OCI-LY7 (cell line): Measurements from ENCODE around the gene RNF128. TPM values are rescaled to one million over a fixed set of nuclear protein-coding genes. Genes with fewer than 3 reads are reported as not detected.

ENCODE experiments used
- BruUV-seq: library from RNA; stranded (reverse); fragments of 400-500 nt; replicated peaks from 2 replicates; lab custom pipeline; 2021; lab: Mats Ljungman, UMichigan
- CTCF ChIA-PET: fragments of 300-600 bp; sonication (Branson Sonifier 250); formaldehyde crosslinking; loops from one replicate; lab custom pipeline; 2022; ENCODE audit warnings: antibody characterized with exemption; ENCODE audit not compliant: unreplicated experiment; lab: Charles Lee
- POLR2A ChIA-PET: fragments of 300-600 bp; sonication (Branson Sonifier 250); formaldehyde crosslinking; loops from one replicate; lab custom pipeline; 2022; ENCODE audit warnings: antibody characterized with exemption; lab: Charles Lee
- DNase-seq: peaks from one replicate; pipeline ENCODE4 v3.0.0-alpha.2; 2015; ENCODE audit warnings: low spot score
- H2AFZ ChIP-seq: fragments of 200-600 bp; sonication (generic), shearing (Covaris generic); 2 replicates; pipeline ENCODE4 v1.6.1; 2014; ENCODE audit warnings: mild to moderate bottlenecking, antibody characterized with exemption, low read length, moderate library complexity
- H3K27ac ChIP-seq: fragments of 200-600 bp; sonication (generic); 2 replicates; pipeline ENCODE4 v1.5.1; 2014; ENCODE audit warnings: mixed run types, low read depth, mild to moderate bottlenecking, moderate library complexity, low read length, inconsistent platforms; ENCODE audit not compliant: poor library complexity, severe bottlenecking
- H3K36me3 ChIP-seq: fragments of 200-600 bp; sonication (generic); 2 replicates; pipeline ENCODE4 v1.6.1; 2014; ENCODE audit warnings: mild to moderate bottlenecking, antibody characterized with exemption, low read length, moderate library complexity, mixed read lengths; ENCODE audit not compliant: insufficient read depth
- H3K4me1 ChIP-seq: fragments of 200-600 bp; sonication (generic); 2 replicates; pipeline ENCODE4 v1.5.1; 2014; ENCODE audit warnings: mild to moderate bottlenecking, low read length; ENCODE audit not compliant: insufficient read depth, poor library complexity, severe bottlenecking
- H3K4me2 ChIP-seq: fragments of 200-600 bp; sonication (generic); 2 replicates; pipeline ENCODE4 v1.6.1; 2014; ENCODE audit warnings: mild to moderate bottlenecking, low read length
- H3K4me3 ChIP-seq: fragments of 200-600 bp; sonication (generic); 2 replicates; pipeline ENCODE4 v1.5.1; 2014; ENCODE audit warnings: mild to moderate bottlenecking, low read depth, low read length; ENCODE audit not compliant: poor library complexity, severe bottlenecking
- H3K79me2 ChIP-seq: fragments of 200-600 bp; sonication (generic); 2 replicates; pipeline ENCODE4 v1.6.1; 2016; ENCODE audit warnings: low read depth, mild to moderate bottlenecking, low read length, moderate library complexity, mixed read lengths; ENCODE audit not compliant: insufficient read depth
- H3K9me2 ChIP-seq: fragments of 200-600 bp; sonication (generic); 2 replicates; pipeline ENCODE4 v1.6.1; 2016; ENCODE audit warnings: mild to moderate bottlenecking, low read length, mixed read lengths; ENCODE audit not compliant: insufficient read depth
- H3K9me3 ChIP-seq: fragments of 200-600 bp; sonication (generic); 2 replicates; pipeline ENCODE4 v1.6.1; 2014; ENCODE audit warnings: mild to moderate bottlenecking, mixed run types, low read length, mixed read lengths
- H4K20me1 ChIP-seq: fragments of 200-600 bp; sonication (generic); 2 replicates; pipeline ENCODE4 v1.6.1; 2014; ENCODE audit warnings: mild to moderate bottlenecking, antibody characterized with exemption, low read length, moderate library complexity, mixed read lengths; ENCODE audit not compliant: insufficient read depth
- EZH2phosphoT487 ChIP-seq: fragments of 200-600 bp; sonication (generic); IDR thresholded peaks from 2 replicates; pipeline ENCODE4 v1.6.1; 2018; ENCODE audit warnings: low read depth, borderline replicate concordance, mild to moderate bottlenecking, mixed run types, antibody characterized with exemption, low read length, moderate library complexity, mixed read lengths
- intact Hi-C: fragments of 100-400 bp; cut with micrococcal nuclease; formaldehyde crosslinking; loops from one replicate; pipeline ENCODE4 v1.10.0; 2022; ENCODE audit not compliant: unreplicated experiment
- total RNA-seq, 2 experiments: library from RNA; depleted of rRNA in 1 of 2; stranded (reverse); fragments of >200 nt in 1 of 2; shearing (Covaris generic) in 1 of 2; gene quantifications; 2 replicates each; pipeline ENCODE4 v1.2.3, GENCODE V29; 2014 to 2022
- TF ChIP-seq, protein P1 (sequence below): fragments of 200-600 bp; sonication (generic); conservative IDR thresholded peaks from 2 replicates; pipeline ENCODE4 v1.5.1; 2014; ENCODE audit warnings: mild to moderate bottlenecking, antibody characterized with exemption, low read length, moderate library complexity, mixed read lengths

The RNF128 gene
- total RNA-seq, 2 experiments from 2014 or later: not detected

DNA sequence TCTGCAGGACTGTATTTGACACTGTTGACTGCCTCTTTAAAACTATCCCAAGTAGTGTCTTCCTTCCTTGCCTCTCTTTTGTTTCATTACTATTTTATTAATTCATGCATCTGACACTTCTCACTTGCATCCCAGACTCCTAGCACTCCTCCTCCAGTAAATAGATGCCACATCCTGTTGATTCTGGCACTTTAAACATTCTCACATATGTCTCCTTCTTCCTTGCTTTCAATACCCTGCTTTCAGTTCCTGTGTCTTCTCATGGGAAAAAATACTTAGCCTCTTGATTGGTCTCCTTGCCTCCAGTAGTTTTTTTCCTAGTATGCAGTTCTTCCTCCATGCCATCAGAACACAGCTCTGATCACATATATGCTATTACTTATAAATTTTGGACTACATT is 5.1 kb downstream of the RNF128 start:
- no TSS peak for BruUV-seq
- H3K4me1 ChIP-seq: no peaks in the 10 kb centered on the region
- H4K20me1 ChIP-seq: no peaks in the 10 kb centered on the region
- no peaks in the 10 kb centered on the region for H3K9me3 ChIP-seq
- H3K79me2 ChIP-seq: no peaks in the 10 kb centered on the region
- H3K4me2 ChIP-seq: no peak overlapping the region
- ChIA-PET POLR2A (no interaction called here), CTCF (no interaction called here)
- intact Hi-C loops: no loop called here
- TF ChIP-seq EZH2phosphoT487: no peak
- TF ChIP-seq, protein P1, sequence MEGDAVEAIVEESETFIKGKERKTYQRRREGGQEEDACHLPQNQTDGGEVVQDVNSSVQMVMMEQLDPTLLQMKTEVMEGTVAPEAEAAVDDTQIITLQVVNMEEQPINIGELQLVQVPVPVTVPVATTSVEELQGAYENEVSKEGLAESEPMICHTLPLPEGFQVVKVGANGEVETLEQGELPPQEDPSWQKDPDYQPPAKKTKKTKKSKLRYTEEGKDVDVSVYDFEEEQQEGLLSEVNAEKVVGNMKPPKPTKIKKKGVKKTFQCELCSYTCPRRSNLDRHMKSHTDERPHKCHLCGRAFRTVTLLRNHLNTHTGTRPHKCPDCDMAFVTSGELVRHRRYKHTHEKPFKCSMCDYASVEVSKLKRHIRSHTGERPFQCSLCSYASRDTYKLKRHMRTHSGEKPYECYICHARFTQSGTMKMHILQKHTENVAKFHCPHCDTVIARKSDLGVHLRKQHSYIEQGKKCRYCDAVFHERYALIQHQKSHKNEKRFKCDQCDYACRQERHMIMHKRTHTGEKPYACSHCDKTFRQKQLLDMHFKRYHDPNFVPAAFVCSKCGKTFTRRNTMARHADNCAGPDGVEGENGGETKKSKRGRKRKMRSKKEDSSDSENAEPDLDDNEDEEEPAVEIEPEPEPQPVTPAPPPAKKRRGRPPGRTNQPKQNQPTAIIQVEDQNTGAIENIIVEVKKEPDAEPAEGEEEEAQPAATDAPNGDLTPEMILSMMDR: no peak
- no peaks in the 10 kb centered on the region for H3K9me2 ChIP-seq
- H3K4me3 ChIP-seq: no peak overlapping the region
- no peak overlapping the region for H3K27ac ChIP-seq
- no peak overlapping the region for H2AFZ ChIP-seq
- no peaks in the 10 kb centered on the region for H3K36me3 ChIP-seq
- no peak for DNase-seq

DNA sequence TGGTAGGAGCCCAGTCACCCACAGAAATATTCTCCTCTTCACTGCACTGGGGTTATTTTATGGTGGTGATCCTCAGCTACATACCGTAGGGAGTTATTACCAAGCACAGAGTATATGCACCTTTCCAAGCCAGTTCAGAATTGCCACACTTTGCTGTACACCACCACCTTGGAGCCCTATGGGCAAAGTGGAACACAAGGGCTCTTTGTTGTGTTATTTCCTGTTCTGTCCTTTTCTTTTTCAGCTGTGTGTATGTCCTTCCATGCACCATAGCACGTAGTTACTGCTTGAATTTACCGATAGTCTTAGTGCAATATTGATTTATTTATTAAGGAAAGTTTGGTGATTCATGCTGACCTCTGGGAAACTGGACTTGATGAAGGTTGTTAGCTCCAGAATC is 8.3 kb downstream of the RNF128 start:
- Histone ChIP-seq H3K27ac (no peak overlapping the region), H3K9me2 (no peaks in the 10 kb centered on the region), H3K4me3 (no peak overlapping the region), H3K36me3 (no peaks in the 10 kb centered on the region), H3K4me2 (no peak overlapping the region), H4K20me1 (no peaks in the 10 kb centered on the region), H3K9me3 (no peaks in the 10 kb centered on the region), H2AFZ (no peak overlapping the region), H3K4me1 (no peaks in the 10 kb centered on the region), H3K79me2 (no peaks in the 10 kb centered on the region)
- TF ChIP-seq EZH2phosphoT487: no peak
- TF ChIP-seq, protein P1: no peak
- ChIA-PET CTCF (no interaction called here), POLR2A (no interaction called here)
- no TSS peak for BruUV-seq
- intact Hi-C loops: no loop called here
- no peak for DNase-seq

DNA sequence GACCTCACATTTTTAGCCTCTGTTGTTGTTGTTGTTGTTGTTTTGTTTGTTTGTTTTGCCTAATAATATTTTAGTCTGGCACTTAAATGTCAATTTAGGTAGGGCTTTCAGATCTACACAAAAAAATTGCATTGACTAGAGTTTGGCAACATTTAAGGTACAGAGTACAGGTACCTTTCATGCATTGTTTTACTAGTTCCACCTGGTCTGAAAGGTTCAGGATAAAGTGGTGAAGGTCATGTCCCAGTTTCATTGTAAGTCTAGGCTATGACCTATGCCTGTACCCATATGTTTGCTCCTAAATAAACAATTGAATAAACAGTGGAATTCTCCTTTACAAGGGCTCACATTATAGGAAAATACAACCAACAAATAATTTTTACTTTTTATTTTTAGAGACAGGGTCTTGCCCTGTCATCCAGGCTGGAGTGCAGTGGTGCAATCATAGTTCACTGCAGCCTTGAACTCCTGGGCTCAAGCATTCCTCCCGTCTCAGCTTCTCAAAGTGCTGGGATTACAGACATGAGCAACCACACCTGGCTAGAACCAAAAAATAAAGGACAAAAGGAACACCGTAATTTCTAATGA is 13.8 kb downstream of the RNF128 start:
- DNase-seq: no peak
- H3K4me3 ChIP-seq: no peak overlapping the region
- no peaks in the 10 kb centered on the region for H3K36me3 ChIP-seq
- H3K27ac ChIP-seq: no peak overlapping the region
- H3K4me1 ChIP-seq: no peaks in the 10 kb centered on the region
- intact Hi-C loops: no loop called here
- H2AFZ ChIP-seq: no peak overlapping the region
- TF ChIP-seq, protein P1: no peak
- no peaks in the 10 kb centered on the region for H3K9me3 ChIP-seq
- BruUV-seq: no TSS peak
- no peaks in the 10 kb centered on the region for H3K79me2 ChIP-seq
- no peak overlapping the region for H3K4me2 ChIP-seq
- ChIA-PET CTCF (no interaction called here), POLR2A (no interaction called here)
- no peaks in the 10 kb centered on the region for H4K20me1 ChIP-seq
- H3K9me2 ChIP-seq: no peaks in the 10 kb centered on the region
